Activated CD8-positive, alpha-beta T cell treated with anti-CD3 and anti-CD28 coated beads for 36 hours (primary cell): ENCODE results near the gene ROR2. TPM values are rescaled to one million over a fixed set of nuclear protein-coding genes. Genes with fewer than 3 reads are reported as not detected.
"Not testable (repeated sequence)": the region's sequence is repeated elsewhere in the genome, so short reads cannot be mapped to it uniquely, and the experiment has no call there.

Experiments used
- ATAC-seq: fragments of 200-7000 bp; cut with Tn5 transposase; one replicate; pipeline ENCODE4 v1.10.0; 2021; ENCODE audit warnings: mild to moderate bottlenecking, moderate library complexity
- CTCF ChIA-PET: fragments of 350-600 bp; sonication (Branson Sonifier 250); formaldehyde crosslinking; loops from one replicate; lab custom pipeline; 2021; ENCODE audit warnings: antibody characterized with exemption; lab: Charles Lee
- POLR2A ChIA-PET: fragments of 350-600 bp; sonication (Branson Sonifier 250); formaldehyde crosslinking; loops from one replicate; lab custom pipeline; 2021; ENCODE audit warnings: antibody characterized with exemption; lab: Charles Lee
- DNase-seq: peaks from one replicate; pipeline ENCODE4 v3.0.0-alpha.2; 2020
- H3K27ac Mint-ChIP-seq: one replicate; pipeline ENCODE4 v1.8.0; 2021; ENCODE audit warnings: mild to moderate bottlenecking, mixed read lengths
- H3K27me3 Mint-ChIP-seq: one replicate; pipeline ENCODE4 v1.8.0; 2021; ENCODE audit warnings: mixed read lengths
- H3K36me3 Mint-ChIP-seq: one replicate; pipeline ENCODE4 v1.8.0; 2021; ENCODE audit warnings: low read depth, mixed read lengths
- H3K4me1 Mint-ChIP-seq: one replicate; pipeline ENCODE4 v1.8.0; 2021; ENCODE audit warnings: low read depth, mixed read lengths
- H3K4me3 Mint-ChIP-seq: one replicate; pipeline ENCODE4 v1.8.0; 2021; ENCODE audit warnings: mild to moderate bottlenecking, moderate library complexity, mixed read lengths
- H3K9me3 Mint-ChIP-seq: one replicate; pipeline ENCODE4 v1.8.0; 2021; ENCODE audit warnings: mixed read lengths
- CTCF ChIP-seq: fragments of 200-600 bp; IDR thresholded peaks from one replicate; pipeline ENCODE4 v1.8.0; 2022; ENCODE audit warnings: antibody characterized with exemption, mild to moderate bottlenecking
- intact Hi-C: fragments of 100-400 bp; cut with micrococcal nuclease; formaldehyde crosslinking; loops from one replicate; pipeline ENCODE4 v1.10.0; 2022
- total RNA-seq, 2 experiments: library from RNA; stranded (reverse); gene quantifications; one replicate each; pipeline ENCODE4 v1.2.3, GENCODE V29; 2021

The ROR2 gene
- total RNA-seq, 2 experiments from 2014 or later = not detected

- DNase-seq (no peak), ATAC-seq (no peak)
- ChIA-PET POLR2A (no interaction called here), CTCF (no interaction called here)
- H3K4me3 Mint-ChIP-seq = no peak overlapping the region
- no peaks in the 10 kb centered on the region for H3K9me3 Mint-ChIP-seq
- no peaks in the 10 kb centered on the region for H3K36me3 Mint-ChIP-seq
- peaks cover 3% of the 10 kb centered on the region for H3K27me3 Mint-ChIP-seq
- H3K27ac Mint-ChIP-seq = no peak overlapping the region
- intact Hi-C loops = no loop called here
- H3K4me1 Mint-ChIP-seq = peaks cover 6% of the 10 kb centered on the region
- no peak for TF ChIP-seq CTCF
These were observed 38.4 kb downstream of the ROR2 start for GRCh38 chr9:91911657-91912056.

- H3K4me1 Mint-ChIP-seq, H3K27ac Mint-ChIP-seq, intact Hi-C loops, H3K27me3 Mint-ChIP-seq, H3K36me3 Mint-ChIP-seq, CTCF ChIA-PET, POLR2A ChIA-PET, DNase-seq, H3K9me3 Mint-ChIP-seq, ATAC-seq, H3K4me3 Mint-ChIP-seq: not testable (repeated sequence)
These were observed 40.8 kb downstream of the ROR2 start for GRCh38 chr9:91909256-91909655.

- Mint-ChIP-seq H3K36me3 (no peaks in the 10 kb centered on the region), H3K9me3 (no peaks in the 10 kb centered on the region), H3K27ac (no peak overlapping the region), H3K27me3 (no peaks in the 10 kb centered on the region), H3K4me3 (no peak overlapping the region), H3K4me1 (peaks cover 10% of the 10 kb centered on the region)
- POLR2A ChIA-PET = interaction anchor here (0.5 kb wide), 1 partner anchor 254 kb away, joined by 3 read pairs; no protein-coding TSS in a partner anchor
- intact Hi-C loops = no loop called here
- TF ChIP-seq CTCF = no peak
- DNase-seq (no peak), ATAC-seq (no peak)
- CTCF ChIA-PET = no interaction called here
These were observed 41.3 kb downstream of the ROR2 start for GRCh38 chr9:91908746-91909145.

- no peaks in the 10 kb centered on the region for H3K36me3 Mint-ChIP-seq
- ATAC-seq = no peak
These were observed 41.8 kb downstream of the ROR2 start for GRCh38 chr9:91908293-91908623.

GRCh38 chr9:91907484-91908292, 42.3 kb downstream of the ROR2 start:
- ChIA-PET CTCF (interaction anchor here (1.9 to 2.3 kb wide), 2 partner anchors 43 to 149 kb away, joined by 5 to 8 read pairs; partner anchors contain the start of gene ROR2), POLR2A (interaction anchor here (0.5 kb wide), 1 partner anchor 253 kb away, joined by 3 read pairs; no protein-coding TSS in a partner anchor)
- peaks cover 10% of the 10 kb centered on the region for H3K4me1 Mint-ChIP-seq
- H3K27ac Mint-ChIP-seq = no peak overlapping the region
- no peak overlapping the region for H3K4me3 Mint-ChIP-seq
- no peak for TF ChIP-seq CTCF
- no peaks in the 10 kb centered on the region for H3K36me3 Mint-ChIP-seq
- no peaks in the 10 kb centered on the region for H3K9me3 Mint-ChIP-seq
- ATAC-seq = no peak
- no peaks in the 10 kb centered on the region for H3K27me3 Mint-ChIP-seq
- no peak for DNase-seq
- intact Hi-C loops = no loop called here

More at GRCh38 chr9:91908293-91908623, 41.8 kb downstream of the ROR2 start:
- POLR2A ChIA-PET = interaction anchor here (0.5 kb wide), 1 partner anchor 253 kb away, joined by 3 read pairs; no protein-coding TSS in a partner anchor
- Mint-ChIP-seq H3K9me3 (no peaks in the 10 kb centered on the region), H3K4me3 (no peak overlapping the region), H3K27ac (no peak overlapping the region), H3K4me1 (peaks cover 10% of the 10 kb centered on the region), H3K27me3 (no peaks in the 10 kb centered on the region)
- intact Hi-C loops = no loop called here
- no peak for TF ChIP-seq CTCF
- CTCF ChIA-PET = no interaction called here
- no peak for DNase-seq
